HepG2 (cell line): ENCODE data around the gene GPX5. TPM values are rescaled to one million over a fixed set of nuclear protein-coding genes. Genes with fewer than 3 reads are reported as not detected.

Source experiments
- BCL6 ChIP-seq: IDR thresholded peaks from 2 replicates; pipeline ENCODE4 v1.6.1; 2016; ENCODE audit warnings: missing genetic modification reagents, missing compliant biosample characterization
- GATAD2A ChIP-seq: IDR thresholded peaks from 2 replicates; pipeline ENCODE4 v1.6.1; 2016
- KDM4B ChIP-seq: sonication (generic); formaldehyde crosslinking; IDR thresholded peaks from 2 replicates; pipeline ENCODE4 v1.4.0; 2020; ENCODE audit warnings: missing genetic modification reagents
- KMT2A ChIP-seq: sonication (generic); formaldehyde crosslinking; IDR thresholded peaks from 2 replicates; pipeline ENCODE4 v1.4.0; 2020; ENCODE audit warnings: missing genetic modification reagents
- NR2F6 ChIP-seq, 2 experiments: IDR thresholded peaks; 2 replicates each; pipeline ENCODE4 v1.6.1; 2016; ENCODE audit warnings: antibody characterized with exemption in 1 of 2, mild to moderate bottlenecking in 1 of 2
- PLRG1 ChIP-seq: fragments of 450-650 bp; conservative IDR thresholded peaks from 2 replicates; pipeline ENCODE4 v1.6.1; 2016
- RFX5 ChIP-seq: IDR thresholded peaks from 2 replicates; pipeline ENCODE4 v1.6.1; 2011; ENCODE audit warnings: low read depth, low read length, improper control_type of control experiment
- SP1 ChIP-seq, 2 experiments: fragments of 450-650 bp in 1 of 2; sonication (generic) in 1 of 2; formaldehyde crosslinking in 1 of 2; IDR thresholded peaks; 2 replicates each; pipeline versions ENCODE4 v1.4.0 to v1.6.1; 2016 to 2020; ENCODE audit warnings: missing genetic modification reagents in 1 of 2
- SUZ12 ChIP-seq: fragments of 150-350 bp; IDR thresholded peaks from 2 replicates; pipeline ENCODE4 v1.6.1; 2014; ENCODE audit warnings: low read depth, low read length
- ZNF317 ChIP-seq: sonication (generic); formaldehyde crosslinking; IDR thresholded peaks from 2 replicates; pipeline ENCODE4 v1.5.0; 2020; ENCODE audit warnings: mild to moderate bottlenecking, missing genetic modification reagents
- ZNF33A ChIP-seq: sonication (generic); formaldehyde crosslinking; IDR thresholded peaks from 2 replicates; pipeline ENCODE4 v1.5.1; 2020; ENCODE audit warnings: missing genetic modification reagents, mild to moderate bottlenecking, moderate library complexity, borderline replicate concordance
- ZNF564 ChIP-seq: sonication (generic); formaldehyde crosslinking; IDR thresholded peaks from 2 replicates; pipeline ENCODE4 v1.8.1; 2023; ENCODE audit warnings: mild to moderate bottlenecking, missing genetic modification reagents
- ZNF614 ChIP-seq: IDR thresholded peaks from 2 replicates; pipeline ENCODE4 v1.6.1; 2018; ENCODE audit warnings: missing biosample characterization, missing genetic modification reagents, inconsistent platforms, borderline replicate concordance
- ZSCAN9 ChIP-seq: IDR thresholded peaks from 2 replicates; pipeline ENCODE4 v1.6.1; 2016; ENCODE audit warnings: borderline replicate concordance
- polyA plus RNA-seq, 8 experiments: library from polyadenylated mRNA; depleted of rRNA in 3 of 8; stranded (reverse) in 7 of 8; unstranded in 1 of 8; fragments of >200 nt; fragmentation: Illumina TruSeq in 4 of 8; extraction: Trizol in 4 of 8; gene quantifications; 2 replicates each; pipeline versions ENCODE4 v1.2.1 to v1.2.3, GENCODE V29; 2011 to 2016; ENCODE audit warnings: low read depth in 4 of 8, missing spikeins in 1 of 8, mixed read lengths in 1 of 8; ENCODE audit not compliant: insufficient read depth in 1 of 8
- total RNA-seq, 5 experiments: library from RNA; depleted of rRNA; stranded (reverse); fragments of >200 nt; fragmentation: Illumina TruSeq; extraction: Trizol; gene quantifications; 2 replicates each; pipeline ENCODE4 v1.2.3, GENCODE V29; 2016; ENCODE audit warnings: low read depth in 1 of 5
- TF ChIP-seq, protein P1 (sequence below): sonication (generic); formaldehyde crosslinking; conservative IDR thresholded peaks from 2 replicates; pipeline ENCODE4 v1.8.0; 2022; ENCODE audit warnings: missing genetic modification reagents
- TF ChIP-seq, protein P2 (sequence below): sonication (generic); IDR thresholded peaks from 2 replicates; pipeline ENCODE4 v1.6.1; 2016; ENCODE audit warnings: low read depth, borderline replicate concordance
- TF ChIP-seq, protein P3 (sequence below): IDR thresholded peaks from 2 replicates; pipeline ENCODE4 v1.6.1; 2012; ENCODE audit warnings: inconsistent platforms
- TF ChIP-seq, protein P4 (sequence below), 2 experiments: sonication (generic) in 1 of 2; formaldehyde crosslinking in 1 of 2; IDR thresholded peaks; 2 replicates each; pipeline versions ENCODE4 v1.4.0 to v1.6.1; 2018 to 2020; ENCODE audit warnings: missing genetic modification reagents in 2 of 2, borderline replicate concordance in 1 of 2, low read depth in 1 of 2, mild to moderate bottlenecking in 1 of 2, missing biosample characterization in 1 of 2
- TF ChIP-seq, protein P5 (sequence below): sonication (generic); formaldehyde crosslinking; IDR thresholded peaks from 2 replicates; pipeline ENCODE4 v1.4.0; 2020; ENCODE audit warnings: mild to moderate bottlenecking, missing genetic modification reagents
- TF ChIP-seq, protein P6 (sequence below): sonication (generic); formaldehyde crosslinking; IDR thresholded peaks from 2 replicates; pipeline ENCODE4 v1.5.0; 2020; ENCODE audit warnings: missing genetic modification reagents

The GPX5 gene
- total and polyA plus RNA-seq, 2 of the 13 experiments (the other 11 are each of a cell fraction or from before 2014, with no cell fraction given): not detected

DNA sequence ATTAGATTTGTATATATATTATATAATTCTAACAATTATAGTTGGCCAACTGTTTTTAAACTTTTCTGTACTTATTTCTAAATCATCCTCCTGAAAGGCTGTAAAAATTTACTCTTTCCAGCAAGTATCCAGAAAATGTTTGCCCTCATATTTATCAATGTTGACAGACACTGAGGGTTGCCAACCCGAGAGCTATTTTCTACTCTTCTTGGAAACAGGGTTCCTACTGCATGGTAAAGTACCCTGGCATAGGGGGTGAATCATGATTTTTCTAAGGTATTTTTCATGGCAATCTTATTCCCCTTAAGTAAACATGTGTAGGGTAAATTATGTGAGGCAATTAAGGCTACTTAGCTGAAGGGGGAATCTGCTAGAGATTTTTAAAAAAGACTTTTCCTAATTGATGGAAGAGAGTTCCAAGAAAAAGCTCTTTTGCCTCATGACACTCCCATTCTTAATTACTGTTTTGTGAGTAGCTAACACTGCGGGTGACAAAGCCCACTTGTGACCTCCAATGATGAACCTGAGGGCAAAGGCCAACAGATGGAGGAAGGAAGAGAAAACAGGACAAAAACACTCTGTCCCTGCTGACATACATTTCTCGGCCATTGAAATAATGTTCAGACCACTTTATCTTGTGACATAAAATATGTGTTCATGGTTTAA is 37.9 kb downstream of the GPX5 start (continued):
- TF ChIP-seq, protein P1, sequence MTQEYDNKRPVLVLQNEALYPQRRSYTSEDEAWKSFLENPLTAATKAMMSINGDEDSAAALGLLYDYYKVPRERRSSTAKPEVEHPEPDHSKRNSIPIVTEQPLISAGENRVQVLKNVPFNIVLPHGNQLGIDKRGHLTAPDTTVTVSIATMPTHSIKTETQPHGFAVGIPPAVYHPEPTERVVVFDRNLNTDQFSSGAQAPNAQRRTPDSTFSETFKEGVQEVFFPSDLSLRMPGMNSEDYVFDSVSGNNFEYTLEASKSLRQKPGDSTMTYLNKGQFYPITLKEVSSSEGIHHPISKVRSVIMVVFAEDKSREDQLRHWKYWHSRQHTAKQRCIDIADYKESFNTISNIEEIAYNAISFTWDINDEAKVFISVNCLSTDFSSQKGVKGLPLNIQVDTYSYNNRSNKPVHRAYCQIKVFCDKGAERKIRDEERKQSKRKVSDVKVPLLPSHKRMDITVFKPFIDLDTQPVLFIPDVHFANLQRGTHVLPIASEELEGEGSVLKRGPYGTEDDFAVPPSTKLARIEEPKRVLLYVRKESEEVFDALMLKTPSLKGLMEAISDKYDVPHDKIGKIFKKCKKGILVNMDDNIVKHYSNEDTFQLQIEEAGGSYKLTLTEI (CRISPR knock-in tag): no peak
- TF ChIP-seq ZNF564 (CRISPR knock-in tag): no peak
- TF ChIP-seq ZNF614: no peak
- no peak for TF ChIP-seq ZNF317 (CRISPR knock-in tag)
- TF ChIP-seq GATAD2A (CRISPR knock-in tag): 0 out of 2 replicates have a peak, but pooled peaks have one; percentile 10
- TF ChIP-seq SUZ12: no peak
- TF ChIP-seq PLRG1: no peak
- TF ChIP-seq NR2F6 (IDR thresholded peaks at IDR 0.05): no peak; the same call in 1 of the 2 replicates
- 0 out of 2 replicates have a peak, but pooled peaks have one; percentile 41 for TF ChIP-seq NR2F6 (CRISPR knock-in tag; IDR thresholded peaks at IDR 0.05)
- no peak for TF ChIP-seq KDM4B
- TF ChIP-seq BCL6: peak; percentile 30; the same call in 1 of the 2 replicates
- no peak for TF ChIP-seq RFX5
- TF ChIP-seq, protein P2, sequence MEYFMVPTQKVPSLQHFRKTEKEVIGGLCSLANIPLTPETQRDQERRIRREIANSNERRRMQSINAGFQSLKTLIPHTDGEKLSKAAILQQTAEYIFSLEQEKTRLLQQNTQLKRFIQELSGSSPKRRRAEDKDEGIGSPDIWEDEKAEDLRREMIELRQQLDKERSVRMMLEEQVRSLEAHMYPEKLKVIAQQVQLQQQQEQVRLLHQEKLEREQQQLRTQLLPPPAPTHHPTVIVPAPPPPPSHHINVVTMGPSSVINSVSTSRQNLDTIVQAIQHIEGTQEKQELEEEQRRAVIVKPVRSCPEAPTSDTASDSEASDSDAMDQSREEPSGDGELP: peak; percentile 46; the same call in 1 of the 2 replicates
- TF ChIP-seq, protein P3, sequence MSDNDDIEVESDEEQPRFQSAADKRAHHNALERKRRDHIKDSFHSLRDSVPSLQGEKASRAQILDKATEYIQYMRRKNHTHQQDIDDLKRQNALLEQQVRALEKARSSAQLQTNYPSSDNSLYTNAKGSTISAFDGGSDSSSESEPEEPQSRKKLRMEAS: no peak
- TF ChIP-seq, protein P4, sequence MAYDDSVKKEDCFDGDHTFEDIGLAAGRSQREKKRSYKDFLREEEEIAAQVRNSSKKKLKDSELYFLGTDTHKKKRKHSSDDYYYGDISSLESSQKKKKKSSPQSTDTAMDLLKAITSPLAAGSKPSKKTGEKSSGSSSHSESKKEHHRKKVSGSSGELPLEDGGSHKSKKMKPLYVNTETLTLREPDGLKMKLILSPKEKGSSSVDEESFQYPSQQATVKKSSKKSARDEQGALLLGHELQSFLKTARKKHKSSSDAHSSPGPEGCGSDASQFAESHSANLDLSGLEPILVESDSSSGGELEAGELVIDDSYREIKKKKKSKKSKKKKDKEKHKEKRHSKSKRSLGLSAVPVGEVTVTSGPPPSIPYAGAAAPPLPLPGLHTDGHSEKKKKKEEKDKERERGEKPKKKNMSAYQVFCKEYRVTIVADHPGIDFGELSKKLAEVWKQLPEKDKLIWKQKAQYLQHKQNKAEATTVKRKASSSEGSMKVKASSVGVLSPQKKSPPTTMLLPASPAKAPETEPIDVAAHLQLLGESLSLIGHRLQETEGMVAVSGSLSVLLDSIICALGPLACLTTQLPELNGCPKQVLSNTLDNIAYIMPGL (CRISPR knock-in tag; IDR thresholded peaks at IDR 0.05; ENCODE audit: borderline replicate concordance in 1 of 2, low read depth in 1 of 2): no peak
- no peak for TF ChIP-seq ZNF33A
- TF ChIP-seq SP1 (IDR thresholded peaks at IDR 0.05): no peak
- no peak for TF ChIP-seq SP1 (CRISPR knock-in tag; IDR thresholded peaks at IDR 0.05)
- no peak for TF ChIP-seq ZSCAN9 (CRISPR knock-in tag)
- TF ChIP-seq, protein P5, sequence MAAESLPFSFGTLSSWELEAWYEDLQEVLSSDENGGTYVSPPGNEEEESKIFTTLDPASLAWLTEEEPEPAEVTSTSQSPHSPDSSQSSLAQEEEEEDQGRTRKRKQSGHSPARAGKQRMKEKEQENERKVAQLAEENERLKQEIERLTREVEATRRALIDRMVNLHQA: no peak
- no peak for TF ChIP-seq KMT2A (CRISPR knock-in tag)
- TF ChIP-seq, protein P6, sequence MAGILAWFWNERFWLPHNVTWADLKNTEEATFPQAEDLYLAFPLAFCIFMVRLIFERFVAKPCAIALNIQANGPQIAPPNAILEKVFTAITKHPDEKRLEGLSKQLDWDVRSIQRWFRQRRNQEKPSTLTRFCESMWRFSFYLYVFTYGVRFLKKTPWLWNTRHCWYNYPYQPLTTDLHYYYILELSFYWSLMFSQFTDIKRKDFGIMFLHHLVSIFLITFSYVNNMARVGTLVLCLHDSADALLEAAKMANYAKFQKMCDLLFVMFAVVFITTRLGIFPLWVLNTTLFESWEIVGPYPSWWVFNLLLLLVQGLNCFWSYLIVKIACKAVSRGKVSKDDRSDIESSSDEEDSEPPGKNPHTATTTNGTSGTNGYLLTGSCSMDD (CRISPR knock-in tag): no peak
